Suprapubic skin (tissue), 4 donors: ENCODE results near the gene IGFL3. TPM values are rescaled to one million over a fixed set of nuclear protein-coding genes. Genes with fewer than 3 reads are reported as not detected.

Source experiments
- DNase-seq, 2 donors: peaks; one replicate each; pipeline ENCODE4 v3.0.0-alpha.2; 2019; ENCODE audit warnings: low spot score in 2 of 2
- H3K27ac ChIP-seq: fragments of 200-600 bp; sonication (generic); one replicate; pipeline ENCODE4 v1.5.1; 2019
- H3K27me3 ChIP-seq: fragments of 200-600 bp; sonication (generic); one replicate; pipeline ENCODE4 v1.5.1; 2019
- H3K36me3 ChIP-seq: fragments of 200-600 bp; sonication (generic); one replicate; pipeline ENCODE4 v1.5.1; 2019
- H3K4me1 ChIP-seq: fragments of 200-600 bp; sonication (generic); one replicate; pipeline ENCODE4 v1.5.1; 2019
- H3K4me3 ChIP-seq: fragments of 200-600 bp; sonication (generic); one replicate; pipeline ENCODE4 v1.5.1; 2019; ENCODE audit warnings: mild to moderate bottlenecking
- H3K9me3 ChIP-seq: fragments of 200-600 bp; sonication (generic); one replicate; pipeline ENCODE4 v1.5.1; 2019
- CTCF ChIP-seq, 2 donors: fragments of 200-600 bp in 1 of 2; fragments of 450-650 bp in 1 of 2; sonication (generic) in 1 of 2; IDR thresholded peaks; one replicate each; pipeline ENCODE4 v1.5.1; 2016 to 2019; ENCODE audit warnings: antibody characterized with exemption in 2 of 2, mild to moderate bottlenecking in 1 of 2, moderate library complexity in 1 of 2
- EP300 ChIP-seq: sonication (generic); formaldehyde crosslinking; IDR thresholded peaks from one replicate; pipeline ENCODE4 v1.6.1; 2017; ENCODE audit warnings: antibody characterized with exemption
- POLR2A ChIP-seq, 2 donors: fragments of 450-650 bp; IDR thresholded peaks; one replicate each; pipeline ENCODE4 v1.6.1; 2017; ENCODE audit warnings: antibody characterized with exemption in 2 of 2, mild to moderate bottlenecking in 2 of 2, moderate library complexity in 2 of 2
- POLR2AphosphoS5 ChIP-seq, 3 donors: sonication (generic); formaldehyde crosslinking; IDR thresholded peaks; one replicate each; pipeline ENCODE4 v1.6.1; 2017; ENCODE audit warnings: antibody characterized with exemption in 3 of 3
- WGBS: methylation state at CpG from one replicate; pipeline ENCODE4 v1.1.5; 2018; 5-methylcytosine and 5-hydroxymethylcytosine counted together
- total RNA-seq, 4 donors: library from RNA; depleted of rRNA; stranded (reverse); fragments of >200 nt; gene quantifications; one replicate each; pipeline ENCODE4 v1.1.0, GENCODE V29; 2016

Gene IGFL3
- total RNA-seq, 4 donors from 2014 or later = 10.2 to 49.4 (median 16.8) TPM

- Histone ChIP-seq H3K27ac (peak overlapping the region; percentile 79), H3K9me3 (no peaks in the 10 kb centered on the region), H3K36me3 (no peaks in the 10 kb centered on the region), H3K4me3 (no peak overlapping the region), H3K27me3 (no peaks in the 10 kb centered on the region), H3K4me1 (peaks cover 35% of the 10 kb centered on the region)
- TF ChIP-seq POLR2A (IDR thresholded peaks at IDR 0.05) (no peak), EP300 (no peak), POLR2AphosphoS5 (IDR thresholded peaks at IDR 0.05) (no peak), CTCF (IDR thresholded peaks at IDR 0.05) (no peak)
- WGBS = 36% methylated on average over 6 of the region's 6 CpGs
- no peak for DNase-seq
Observed at GRCh38 chr19:46133101-46133627, 8.7 kb upstream of the IGFL3 start.

GRCh38 chr19:46132508-46133100 is 8.1 kb upstream of the IGFL3 start:
- Histone ChIP-seq H3K4me3 (no peak overlapping the region), H3K27ac (peak overlapping the region; percentile 79), H3K4me1 (peaks cover 35% of the 10 kb centered on the region), H3K27me3 (no peaks in the 10 kb centered on the region), H3K36me3 (no peaks in the 10 kb centered on the region), H3K9me3 (no peaks in the 10 kb centered on the region)
- 56% methylated on average over 4 of the region's 4 CpGs for WGBS
- DNase-seq = no peak
- TF ChIP-seq EP300 = no peak
- no peak for TF ChIP-seq POLR2AphosphoS5 (IDR thresholded peaks at IDR 0.05)
- no peak for TF ChIP-seq POLR2A (IDR thresholded peaks at IDR 0.05)
- no peak for TF ChIP-seq CTCF (IDR thresholded peaks at IDR 0.05)

GRCh38 chr19:46131485-46132143 is 7.1 kb upstream of the IGFL3 start:
- no peak overlapping the region for H3K4me3 ChIP-seq
- no peaks in the 10 kb centered on the region for H3K27me3 ChIP-seq
- no peak for DNase-seq
- WGBS = 85% methylated on average over 10 of the region's 10 CpGs
- TF ChIP-seq CTCF (IDR thresholded peaks at IDR 0.05) (no peak), EP300 (no peak), POLR2AphosphoS5 (IDR thresholded peaks at IDR 0.05) (no peak), POLR2A (IDR thresholded peaks at IDR 0.05) (no peak)
- H3K36me3 ChIP-seq = no peaks in the 10 kb centered on the region
- peaks cover 39% of the 10 kb centered on the region for H3K4me1 ChIP-seq
- no peak overlapping the region for H3K27ac ChIP-seq
- no peaks in the 10 kb centered on the region for H3K9me3 ChIP-seq

GRCh38 chr19:46126086-46126580 is 1.6 kb upstream of the IGFL3 start:
- Histone ChIP-seq H3K27ac (no peak overlapping the region), H3K36me3 (no peaks in the 10 kb centered on the region), H3K27me3 (peaks cover 23% of the 10 kb centered on the region), H3K9me3 (no peaks in the 10 kb centered on the region), H3K4me1 (peaks cover 30% of the 10 kb centered on the region), H3K4me3 (no peak overlapping the region)
- DNase-seq = no peak
- TF ChIP-seq POLR2AphosphoS5 (IDR thresholded peaks at IDR 0.05) (no peak), CTCF (IDR thresholded peaks at IDR 0.05) (no peak), EP300 (no peak), POLR2A (IDR thresholded peaks at IDR 0.05) (no peak)
- WGBS = 54% methylated on average over 2 of the region's 2 CpGs

- WGBS = 44% methylated on average over 4 of the region's 4 CpGs
- Histone ChIP-seq H3K27ac (peak overlapping the region; percentile 23), H3K9me3 (no peaks in the 10 kb centered on the region), H3K4me3 (no peak overlapping the region), H3K36me3 (no peaks in the 10 kb centered on the region), H3K4me1 (peaks cover 30% of the 10 kb centered on the region), H3K27me3 (peaks cover 23% of the 10 kb centered on the region)
- peak in 1 of 2 donors; percentile 25 for TF ChIP-seq CTCF (IDR thresholded peaks at IDR 0.05)
- TF ChIP-seq POLR2AphosphoS5 (IDR thresholded peaks at IDR 0.05) = no peak
- DNase-seq = no peak
Observed at GRCh38 chr19:46125447-46125846, 959 bp upstream of the IGFL3 start.
